H9 (cell line): Measurements from ENCODE around the gene ABCC4. TPM values are rescaled to one million over a fixed set of nuclear protein-coding genes. Genes with fewer than 3 reads are reported as not detected.

ENCODE experiments used
- DNase-seq: peaks from one replicate; pipeline ENCODE4 v3.0.0-alpha.2; 2017
- H2AFZ ChIP-seq: one replicate; pipeline ENCODE4 v1.6.1; 2013; ENCODE audit warnings: mild to moderate bottlenecking, low read length, control low read depth, moderate library complexity
- H2AK5ac ChIP-seq: 2 replicates; pipeline ENCODE4 v1.6.1; 2013; ENCODE audit warnings: low read length, control low read depth, mixed read lengths; ENCODE audit not compliant: insufficient read length
- H2BK120ac ChIP-seq: one replicate; pipeline ENCODE4 v1.6.1; 2013; ENCODE audit warnings: low read depth, mild to moderate bottlenecking, low read length, control low read depth, inconsistent platforms; ENCODE audit not compliant: poor library complexity, severe bottlenecking
- H2BK12ac ChIP-seq: 2 replicates; pipeline ENCODE4 v1.6.1; 2013; ENCODE audit warnings: low read length, control low read depth, mixed read lengths, low read depth; ENCODE audit not compliant: insufficient read length
- H2BK15ac ChIP-seq: 2 replicates; pipeline ENCODE4 v1.6.1; 2013; ENCODE audit warnings: low read depth, low read length, control low read depth
- H2BK20ac ChIP-seq: one replicate; pipeline ENCODE4 v1.6.1; 2013; ENCODE audit warnings: low read depth, mild to moderate bottlenecking, low read length, control low read depth, inconsistent platforms; ENCODE audit not compliant: poor library complexity, severe bottlenecking
- H2BK5ac ChIP-seq: 2 replicates; pipeline ENCODE4 v1.6.1; 2013; ENCODE audit warnings: low read length, control low read depth, mixed read lengths; ENCODE audit not compliant: insufficient read length
- H3K14ac ChIP-seq: 2 replicates; pipeline ENCODE4 v1.6.1; 2013; ENCODE audit warnings: low read length, control low read depth; ENCODE audit not compliant: insufficient read depth
- H3K18ac ChIP-seq: 2 replicates; pipeline ENCODE4 v1.6.1; 2013; ENCODE audit warnings: low read depth, mild to moderate bottlenecking, mixed read lengths, low read length, control low read depth; ENCODE audit not compliant: insufficient read length
- H3K23ac ChIP-seq: 2 replicates; pipeline ENCODE4 v1.6.1; 2013; ENCODE audit warnings: low read length, control low read depth, mixed read lengths, low read depth; ENCODE audit not compliant: insufficient read length
- H3K23me2 ChIP-seq: 2 replicates; pipeline ENCODE4 v1.6.1; 2013; ENCODE audit warnings: low read depth, mild to moderate bottlenecking, mixed read lengths, low read length, control low read depth; ENCODE audit not compliant: insufficient read length, poor library complexity, severe bottlenecking
- H3K27ac ChIP-seq: 2 replicates; pipeline ENCODE4 v1.5.1; 2013; ENCODE audit warnings: low read length, control low read depth, mixed read lengths, low read depth; ENCODE audit not compliant: insufficient read length
- H3K27me3 ChIP-seq: 2 replicates; pipeline ENCODE4 v1.6.1; 2013; ENCODE audit warnings: low read length, control low read depth, inconsistent platforms; ENCODE audit not compliant: insufficient read depth
- H3K4ac ChIP-seq: 2 replicates; pipeline ENCODE4 v1.6.1; 2013; ENCODE audit warnings: low read depth, mild to moderate bottlenecking, control low read depth, inconsistent platforms, low read length, moderate library complexity
- H3K4me1 ChIP-seq: 2 replicates; pipeline ENCODE4 v1.6.1; 2013; ENCODE audit warnings: low read length, control low read depth, inconsistent platforms; ENCODE audit not compliant: insufficient read depth
- H3K4me2 ChIP-seq: 2 replicates; pipeline ENCODE4 v1.6.1; 2013; ENCODE audit warnings: low read length, control low read depth, mixed read lengths; ENCODE audit not compliant: insufficient read length, insufficient read depth
- H3K56ac ChIP-seq: 2 replicates; pipeline ENCODE4 v1.6.1; 2013; ENCODE audit warnings: low read depth, mild to moderate bottlenecking, mixed read lengths, low read length, control low read depth; ENCODE audit not compliant: insufficient read length
- H3K79me1 ChIP-seq: 2 replicates; pipeline ENCODE4 v1.6.1; 2013; ENCODE audit warnings: low read depth, mild to moderate bottlenecking, moderate library complexity, low read length, control low read depth, inconsistent platforms; ENCODE audit not compliant: insufficient read depth, poor library complexity, severe bottlenecking
- H3K79me2 ChIP-seq: 2 replicates; pipeline ENCODE4 v1.6.1; 2013; ENCODE audit warnings: low read length, control low read depth, inconsistent platforms; ENCODE audit not compliant: insufficient read depth
- H3K9ac ChIP-seq: 2 replicates; pipeline ENCODE4 v1.6.1; 2013; ENCODE audit warnings: low read length, control low read depth, mixed read lengths; ENCODE audit not compliant: insufficient read length; ENCODE audit errors: extremely low read depth
- H3K9me3 ChIP-seq: one replicate; pipeline ENCODE4 v1.6.1; 2013; ENCODE audit warnings: low read depth, low read length, inconsistent platforms; ENCODE audit not compliant: control insufficient read depth
- H3T11ph ChIP-seq: one replicate; pipeline ENCODE4 v1.6.1; 2013; ENCODE audit warnings: mild to moderate bottlenecking, low read length, control low read depth, inconsistent platforms
- H4K20me1 ChIP-seq: one replicate; pipeline ENCODE4 v1.6.1; 2013; ENCODE audit not compliant: control insufficient read depth, insufficient read length, insufficient read depth
- H4K5ac ChIP-seq: 2 replicates; pipeline ENCODE4 v1.6.1; 2013; ENCODE audit warnings: low read depth, mild to moderate bottlenecking, mixed read lengths, low read length, control low read depth; ENCODE audit not compliant: insufficient read length
- H4K8ac ChIP-seq: replicated peaks from 2 replicates; pipeline ENCODE4 v1.6.1; 2013; ENCODE audit warnings: low read length, control low read depth, mixed read lengths, low read depth; ENCODE audit not compliant: insufficient read length
- H4K91ac ChIP-seq: 2 replicates; pipeline ENCODE4 v1.6.1; 2013; ENCODE audit warnings: low read depth, mild to moderate bottlenecking, moderate library complexity, mixed read lengths, low read length, control low read depth; ENCODE audit not compliant: insufficient read length
- H3K27ac Mint-ChIP-seq, 3 experiments: 2 replicates in 2 of 3; 3 replicates in 1 of 3; pipeline ENCODE4 v1.8.0; 2020 to 2021; ENCODE audit warnings: mixed read lengths in 3 of 3, mild to moderate bottlenecking in 1 of 3, moderate library complexity in 1 of 3
- H3K27me3 Mint-ChIP-seq: 2 replicates; pipeline ENCODE4 v1.8.0; 2021; ENCODE audit warnings: low read depth, mild to moderate bottlenecking, moderate library complexity, mixed read lengths
- H3K36me3 Mint-ChIP-seq, 3 experiments: 2 replicates in 2 of 3; 3 replicates in 1 of 3; pipeline ENCODE4 v1.8.0; 2020 to 2021; ENCODE audit warnings: low read depth in 3 of 3, mixed read lengths in 3 of 3; ENCODE audit not compliant: insufficient read depth in 1 of 3
- H3K4me1 Mint-ChIP-seq, 2 experiments: 2 replicates each; pipeline ENCODE4 v1.8.0; 2020; ENCODE audit warnings: mixed read lengths in 2 of 2
- H3K4me3 Mint-ChIP-seq, 2 experiments: 2 replicates in 1 of 2; 3 replicates in 1 of 2; pipeline ENCODE4 v1.8.0; 2020 to 2021; ENCODE audit warnings: mild to moderate bottlenecking in 2 of 2, mixed read lengths in 2 of 2, moderate library complexity in 1 of 2
- H3K9me3 Mint-ChIP-seq, 2 experiments: 2 replicates in 1 of 2; 3 replicates in 1 of 2; pipeline ENCODE4 v1.8.0; 2020; ENCODE audit warnings: mild to moderate bottlenecking in 2 of 2, mixed read lengths in 2 of 2, moderate library complexity in 1 of 2
- CTCF ChIP-seq: fragments of 200-600 bp; sonication (generic); conservative IDR thresholded peaks from 3 replicates; pipeline ENCODE4 v1.8.0; 2021; ENCODE audit warnings: antibody characterized with exemption, mild to moderate bottlenecking
- WGBS: extraction: QIAGEN DNeasy Blood & Tissue Kit; methylation state at CpG from one replicate; pipeline ENCODE4 v1.1.7; 2013; ENCODE audit warnings: missing lambda C conversion rate, low lambda C conversion rate, mixed read lengths; ENCODE audit not compliant: insufficient read length; ENCODE audit errors: extremely low coverage; 5-methylcytosine and 5-hydroxymethylcytosine counted together
- total RNA-seq: library from RNA; stranded (reverse); gene quantifications from 2 replicates; pipeline ENCODE4 v1.2.1, GENCODE V29; 2021

The ABCC4 gene
- total RNA-seq, 1 experiment from 2014 or later, result 5.9 TPM

GRCh38 chr13:94974015-94974951, 327.0 kb downstream of the ABCC4 start:
- DNase-seq, result no peak
- Histone ChIP-seq H3K27ac (no peak overlapping the region), H4K20me1 (no peaks in the 10 kb centered on the region), H2BK5ac (no peak overlapping the region), H3K23me2 (no peaks in the 10 kb centered on the region), H3K4ac (no peak overlapping the region), H3K79me1 (no peaks in the 10 kb centered on the region), H3T11ph (no peak overlapping the region), H3K56ac (no peak overlapping the region), H4K91ac (no peak overlapping the region), H2BK12ac (no peak overlapping the region), H3K4me2 (no peak overlapping the region), H2BK20ac (no peak overlapping the region), H4K5ac (no peak overlapping the region), H3K79me2 (no peaks in the 10 kb centered on the region), H2AFZ (no peak overlapping the region), H2BK120ac (no peak overlapping the region), H3K4me1 (peaks cover 5% of the 10 kb centered on the region; the same call in 1 of the 2 replicates), H2AK5ac (no peak overlapping the region), H3K18ac (no peak overlapping the region), H2BK15ac (no peak overlapping the region), H3K9me3 (no peaks in the 10 kb centered on the region), H3K9ac (no peak overlapping the region), H3K27me3 (no peaks in the 10 kb centered on the region), H3K14ac (no peak overlapping the region), H3K23ac (no peak overlapping the region), H4K8ac (no peak overlapping the region)
- Mint-ChIP-seq H3K36me3 (peaks cover 0 to 14% (median 4%) of the 10 kb centered on the region in 3 experiments; a peak in 4 of 7 replicates), H3K4me1 (peaks cover 24 to 26% of the 10 kb centered on the region in 2 experiments), H3K27me3 (peaks cover 6% of the 10 kb centered on the region), H3K9me3 (peaks cover 5 to 8% of the 10 kb centered on the region in 2 experiments; a peak in 3 of 5 replicates), H3K4me3 (no peak overlapping the region), H3K27ac (no peak overlapping the region)
- TF ChIP-seq CTCF, result no peak
- WGBS, result no CpG with 5 or more reads among the region's 7 CpGs
